GM19238 (cell line): ENCODE measurements around the gene SP5.
"Not testable (repeated sequence)": the region's sequence is repeated elsewhere in the genome, so short reads cannot be mapped to it uniquely, and the experiment has no call there.

Experiments
- DNase-seq: peaks from one replicate; pipeline ENCODE4 v3.0.0; 2011; ENCODE audit warnings: low spot score; ENCODE audit not compliant: insufficient read length

The SP5 gene

GRCh38 chr2:170715062-170715931 lies at the start of gene SP5:
Gene SP5, plus strand, starts transcription at chr2:170715337. Its CDS starts 176 bp downstream, at chr2:170715513.
- no peak for DNase-seq

DNA sequence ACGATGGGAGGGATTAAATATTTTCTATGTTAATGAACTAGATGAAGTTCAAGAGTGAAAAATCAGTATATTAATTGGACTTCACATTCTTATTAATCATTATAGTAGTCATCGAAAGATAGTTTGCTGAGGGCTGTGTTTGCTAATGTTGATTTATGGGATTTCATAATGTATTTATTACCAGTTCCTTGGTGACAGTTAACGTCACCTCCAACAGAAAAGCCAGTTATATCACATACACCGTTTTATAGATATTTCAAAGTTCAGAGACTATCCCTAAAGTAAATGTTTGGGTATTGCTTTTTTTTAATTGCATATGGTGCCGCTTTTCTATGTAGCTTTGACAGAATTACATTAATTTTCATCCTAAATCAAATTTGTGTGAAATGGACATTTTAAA lies 49.4 kb upstream of the SP5 start:
- no peak for DNase-seq

- no peak for DNase-seq
Measured at GRCh38 chr2:170669909-170670308, 45.2 kb upstream of the SP5 start.

DNA sequence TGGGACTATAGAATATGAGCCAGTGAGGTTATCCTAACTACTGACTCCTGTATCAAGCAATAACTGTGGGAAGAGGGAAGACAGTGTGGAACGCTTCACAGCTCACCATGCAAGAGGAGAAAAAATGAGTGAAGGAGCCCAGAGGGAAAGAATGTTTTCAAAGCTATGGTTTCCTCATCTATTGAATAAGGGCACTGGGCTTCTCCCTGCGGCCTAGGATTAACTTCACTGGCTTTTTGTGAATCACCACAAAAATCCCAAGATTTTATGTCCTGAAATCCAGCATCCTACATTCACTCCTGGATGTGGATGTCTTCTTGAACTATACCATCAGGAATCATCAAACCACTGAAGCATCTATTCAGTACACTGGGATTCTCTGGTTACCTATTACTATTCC lies 44.5 kb upstream of the SP5 start:
- DNase-seq: no peak

DNA sequence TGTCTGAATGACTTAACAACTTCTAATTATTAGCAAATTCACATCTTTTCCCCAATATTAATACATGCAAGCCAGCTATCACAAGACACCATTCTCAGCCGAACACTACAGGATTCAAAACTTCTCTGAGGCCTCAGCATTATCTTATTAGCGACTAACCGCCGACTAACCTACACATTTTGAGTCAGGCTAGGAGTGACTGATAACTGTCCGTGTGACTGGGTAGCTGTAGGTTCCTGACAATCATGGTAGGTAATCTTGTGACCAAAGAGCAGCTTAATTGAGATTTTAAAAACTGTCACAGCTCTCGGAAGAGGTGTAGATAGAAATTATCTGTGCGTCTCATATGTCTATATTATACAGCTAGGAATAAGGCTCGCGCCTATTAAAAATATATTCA lies 44.1 kb upstream of the SP5 start:
- no peak for DNase-seq

GRCh38 chr2:170674282-170674681 lies 40.9 kb upstream of the SP5 start:
- DNase-seq: not testable (repeated sequence)

DNA sequence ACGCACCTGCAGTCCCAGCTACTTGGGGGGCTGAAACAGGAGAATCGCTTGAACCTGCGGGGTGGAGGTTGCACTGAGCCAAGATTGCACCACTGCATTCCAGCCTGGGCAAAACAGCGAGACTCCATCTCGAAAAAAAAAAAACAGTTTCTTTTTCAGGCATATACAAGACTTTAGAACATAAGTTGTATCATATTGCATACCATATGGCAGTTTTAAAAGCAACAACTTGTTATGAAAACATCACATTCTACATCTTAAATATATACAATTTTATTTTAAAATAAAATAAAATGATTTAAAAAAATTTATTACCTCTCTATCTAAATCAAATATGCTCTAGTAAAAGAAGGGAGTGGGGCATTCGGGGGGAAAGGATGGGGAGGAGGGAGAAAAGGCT lies 39.4 kb upstream of the SP5 start:
- no peak for DNase-seq

DNA sequence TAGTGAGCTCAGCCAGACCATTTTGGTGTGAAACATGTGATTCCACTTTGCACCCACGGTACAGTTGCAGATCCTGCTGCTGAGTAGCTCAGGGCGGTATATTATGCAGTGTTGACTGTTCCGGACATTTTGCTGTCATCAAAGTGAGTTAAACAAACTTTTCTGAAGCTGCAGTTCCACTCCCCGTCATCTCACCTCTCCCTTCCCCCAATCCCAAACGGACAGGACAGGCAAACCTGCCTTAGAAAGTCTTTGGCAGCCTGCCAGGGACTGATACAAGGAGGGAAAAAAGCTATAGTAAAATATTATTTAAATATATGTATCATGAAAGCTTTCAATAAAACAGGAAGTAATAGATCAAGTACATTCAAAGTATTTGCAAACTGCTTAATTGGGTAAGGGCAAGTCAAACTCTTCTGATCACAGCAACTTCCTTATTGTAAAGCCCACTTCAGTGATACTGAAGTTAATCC lies 35.5 kb upstream of the SP5 start:
- DNase-seq: no peak

DNA sequence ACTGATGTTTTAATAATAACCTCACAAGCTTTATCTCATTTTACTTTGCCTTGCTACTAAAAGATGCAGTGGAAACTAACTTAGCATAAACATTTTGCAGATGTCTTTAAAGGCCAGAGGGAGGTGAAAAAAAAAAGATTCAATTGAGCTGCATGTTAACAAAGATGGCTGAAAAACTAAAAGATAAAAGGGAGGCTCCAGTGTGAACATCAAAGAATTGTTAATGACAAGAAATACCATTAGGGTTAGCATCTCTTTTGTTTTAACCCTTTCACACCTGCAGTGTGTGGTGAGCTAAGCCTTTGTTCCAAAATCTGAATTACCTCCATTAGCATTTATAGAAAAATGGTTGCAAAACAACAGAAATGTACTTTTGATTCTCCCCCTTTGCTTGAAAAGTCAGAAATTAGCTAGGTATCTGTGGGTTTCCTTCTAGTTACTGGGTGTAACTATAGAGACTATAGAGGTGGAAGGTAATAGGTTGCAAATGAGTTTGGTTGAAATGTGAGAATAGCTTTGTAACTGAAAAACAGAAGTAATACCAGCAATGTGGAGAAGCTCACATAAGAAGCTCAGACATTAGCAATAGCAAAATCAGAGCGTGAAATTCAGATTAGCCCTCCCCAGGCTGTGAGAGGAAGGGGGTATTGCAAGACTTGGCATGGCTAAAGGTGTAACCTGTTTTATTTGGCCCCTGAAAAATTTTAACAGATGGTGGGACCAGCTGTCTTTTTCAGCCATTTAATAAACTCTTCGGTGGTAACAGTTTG lies 34.8 kb upstream of the SP5 start:
- DNase-seq: peak; percentile 10

GRCh38 chr2:170681311-170681710 lies 33.8 kb upstream of the SP5 start:
- DNase-seq: no peak

DNA sequence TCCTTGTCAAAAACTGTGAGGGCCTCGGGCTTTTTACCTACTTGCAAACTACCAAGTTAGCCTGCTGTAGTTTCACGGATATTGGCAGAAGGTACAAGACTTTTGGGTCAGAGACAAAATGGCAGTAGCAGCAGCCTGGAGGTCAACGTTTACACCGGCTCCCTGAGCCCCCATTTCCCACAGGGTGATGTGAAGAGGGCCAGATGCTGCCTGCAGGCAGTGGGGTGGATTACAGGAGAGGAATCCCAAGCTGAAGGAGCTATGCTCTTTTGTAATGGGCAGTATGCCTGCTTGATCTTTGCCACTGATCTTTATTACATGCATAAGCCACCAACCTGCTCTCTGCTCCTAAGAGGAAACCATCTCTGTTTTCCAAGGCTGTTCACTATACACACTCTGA lies 29.5 kb upstream of the SP5 start:
- DNase-seq: no peak

- no peak for DNase-seq
Measured at GRCh38 chr2:170689481-170689880, 25.7 kb upstream of the SP5 start.

- DNase-seq: no peak
Measured at GRCh38 chr2:170690640-170691039, 24.5 kb upstream of the SP5 start.

- DNase-seq: no peak
Measured at GRCh38 chr2:170694316-170694715, 20.8 kb upstream of the SP5 start.

GRCh38 chr2:170695521-170696410 lies 19.4 kb upstream of the SP5 start:
- DNase-seq: no peak

DNA sequence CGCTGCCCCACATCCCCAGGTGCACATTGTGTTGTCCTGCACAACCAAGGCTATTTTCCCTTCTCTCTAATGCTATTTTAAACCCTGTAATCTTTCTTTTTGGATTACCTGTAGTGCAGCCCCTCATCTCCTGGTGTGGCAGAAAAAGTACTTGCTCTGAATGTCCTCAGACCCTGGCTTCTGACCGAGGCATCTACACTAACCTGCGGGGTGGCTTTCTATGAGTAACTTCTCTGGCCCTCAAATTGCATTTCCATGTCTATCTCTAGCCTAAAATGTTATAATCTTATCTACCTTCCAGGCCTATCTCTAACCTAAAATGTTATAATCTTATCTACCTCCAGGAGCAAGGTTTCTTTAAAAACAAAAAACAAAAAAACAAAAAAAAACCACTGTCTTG lies 18.2 kb upstream of the SP5 start:
- no peak for DNase-seq

DNA sequence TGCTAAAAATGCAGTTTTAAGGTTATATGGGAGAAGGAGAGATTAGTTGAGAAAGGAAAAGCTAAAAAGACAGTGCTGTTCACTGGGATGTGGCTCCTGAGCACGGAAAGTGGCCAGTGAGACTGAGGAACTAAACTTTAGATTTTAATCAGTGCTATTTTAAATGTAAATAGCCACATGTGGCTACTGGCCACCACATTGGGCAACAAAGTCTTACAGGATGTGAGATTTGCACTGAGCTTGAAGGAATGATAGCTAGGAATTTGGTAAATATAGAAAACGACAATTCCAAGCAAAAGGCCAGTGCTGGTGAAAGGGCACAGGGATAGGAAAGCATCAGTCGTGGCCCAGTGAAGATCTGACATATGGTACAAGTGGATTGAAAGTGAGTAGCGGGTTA lies 14.1 kb upstream of the SP5 start:
- DNase-seq: no peak

GRCh38 chr2:170703776-170704476 lies 11.2 kb upstream of the SP5 start:
- no peak for DNase-seq

GRCh38 chr2:170707821-170708795 lies 7.0 kb upstream of the SP5 start:
- DNase-seq: no peak

GRCh38 chr2:170710609-170710979 lies 4.5 kb upstream of the SP5 start:
- no peak for DNase-seq
